ENCODE data around the gene MEOX1. TPM values are rescaled to one million over a fixed set of nuclear protein-coding genes. Genes with fewer than 3 reads are reported as not detected.

Gene MEOX1
- total RNA-seq, 4 donors from 2014 or later = 6.6 to 16.1 (median 12.9) TPM

DNA sequence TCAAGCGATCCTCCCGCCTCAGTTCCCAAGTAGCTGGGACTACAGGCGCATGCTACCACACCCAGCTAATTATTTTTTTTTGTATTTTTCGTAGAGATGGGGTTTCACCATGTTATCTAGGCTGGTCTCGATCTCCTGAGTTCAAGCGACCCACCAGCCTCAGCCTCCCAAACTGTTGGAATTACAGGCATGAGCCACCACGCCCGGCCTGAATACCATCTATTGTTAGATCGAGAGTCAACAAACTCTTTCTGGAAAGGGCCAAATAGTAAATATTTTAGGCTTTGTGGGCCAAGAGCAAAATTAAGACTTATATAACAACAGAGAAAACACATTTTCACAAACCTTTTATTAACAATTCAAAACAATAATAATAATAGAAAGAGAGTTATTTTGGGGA, 41.6 kb downstream of the MEOX1 start:
- WGBS = 90% methylated on average over 9 of the region's 9 CpGs
- no peak overlapping the region for H3K27ac ChIP-seq (replicated peaks in 1 of 4)
- intact Hi-C loops (cut with DNase I) = no loop called here
- no peak overlapping the region for H3K4me3 ChIP-seq
- TF ChIP-seq POLR2AphosphoS5 (IDR thresholded peaks at IDR 0.05) (no peak), EP300 (IDR thresholded peaks at IDR 0.05) (no peak), POLR2A (IDR thresholded peaks at IDR 0.05; ENCODE audit: low read depth) (no peak)
- TF ChIP-seq, protein P1, sequence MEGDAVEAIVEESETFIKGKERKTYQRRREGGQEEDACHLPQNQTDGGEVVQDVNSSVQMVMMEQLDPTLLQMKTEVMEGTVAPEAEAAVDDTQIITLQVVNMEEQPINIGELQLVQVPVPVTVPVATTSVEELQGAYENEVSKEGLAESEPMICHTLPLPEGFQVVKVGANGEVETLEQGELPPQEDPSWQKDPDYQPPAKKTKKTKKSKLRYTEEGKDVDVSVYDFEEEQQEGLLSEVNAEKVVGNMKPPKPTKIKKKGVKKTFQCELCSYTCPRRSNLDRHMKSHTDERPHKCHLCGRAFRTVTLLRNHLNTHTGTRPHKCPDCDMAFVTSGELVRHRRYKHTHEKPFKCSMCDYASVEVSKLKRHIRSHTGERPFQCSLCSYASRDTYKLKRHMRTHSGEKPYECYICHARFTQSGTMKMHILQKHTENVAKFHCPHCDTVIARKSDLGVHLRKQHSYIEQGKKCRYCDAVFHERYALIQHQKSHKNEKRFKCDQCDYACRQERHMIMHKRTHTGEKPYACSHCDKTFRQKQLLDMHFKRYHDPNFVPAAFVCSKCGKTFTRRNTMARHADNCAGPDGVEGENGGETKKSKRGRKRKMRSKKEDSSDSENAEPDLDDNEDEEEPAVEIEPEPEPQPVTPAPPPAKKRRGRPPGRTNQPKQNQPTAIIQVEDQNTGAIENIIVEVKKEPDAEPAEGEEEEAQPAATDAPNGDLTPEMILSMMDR (IDR thresholded peaks at IDR 0.05) = no peak
- H3K4me1 ChIP-seq = peaks cover 0 to 5% (median 0%) of the 10 kb centered on the region in 4 donors
- peaks cover 0 to 5% (median 0%) of the 10 kb centered on the region in 4 donors for H3K27me3 ChIP-seq
- no peaks in the 10 kb centered on the region for H3K9me3 ChIP-seq
- DNase-seq (ENCODE audit: extremely low spot score) = no peak
- H3K36me3 ChIP-seq = no peaks in the 10 kb centered on the region

DNA sequence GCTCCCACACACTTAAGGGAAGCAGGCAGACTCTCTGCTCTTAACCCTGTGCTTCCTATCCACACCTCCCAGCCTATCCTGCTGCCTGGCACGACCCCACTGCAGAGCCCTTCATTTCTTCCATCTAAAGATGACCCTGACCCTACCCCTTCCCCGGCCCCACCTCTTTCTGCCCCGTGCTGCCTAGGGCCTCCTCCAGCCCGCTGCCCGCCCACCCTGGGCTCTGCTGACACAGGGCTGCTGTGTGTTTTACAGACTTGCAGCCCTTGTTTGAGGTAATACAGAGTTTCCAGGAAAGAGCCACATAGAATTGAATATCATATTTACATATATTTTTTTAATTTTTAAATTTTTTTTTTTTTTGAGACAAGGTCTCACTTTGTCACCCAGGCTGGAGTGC, 42.0 kb downstream of the MEOX1 start:
- Histone ChIP-seq H3K36me3 (no peaks in the 10 kb centered on the region), H3K27me3 (peaks cover 0 to 5% (median 0%) of the 10 kb centered on the region in 4 donors), H3K4me3 (no peak overlapping the region), H3K4me1 (peaks cover 0 to 8% (median 2%) of the 10 kb centered on the region in 4 donors), H3K27ac (replicated peaks in 1 of 4) (no peak overlapping the region), H3K9me3 (no peaks in the 10 kb centered on the region)
- 85% methylated on average over 5 of the region's 5 CpGs for WGBS
- no peak for DNase-seq (ENCODE audit: extremely low spot score)
- intact Hi-C loops (cut with DNase I) = no loop called here
- TF ChIP-seq, protein P1 (IDR thresholded peaks at IDR 0.05) = no peak
- TF ChIP-seq POLR2A (IDR thresholded peaks at IDR 0.05; ENCODE audit: low read depth) (no peak), POLR2AphosphoS5 (IDR thresholded peaks at IDR 0.05) (no peak), EP300 (IDR thresholded peaks at IDR 0.05) (no peak)

DNA sequence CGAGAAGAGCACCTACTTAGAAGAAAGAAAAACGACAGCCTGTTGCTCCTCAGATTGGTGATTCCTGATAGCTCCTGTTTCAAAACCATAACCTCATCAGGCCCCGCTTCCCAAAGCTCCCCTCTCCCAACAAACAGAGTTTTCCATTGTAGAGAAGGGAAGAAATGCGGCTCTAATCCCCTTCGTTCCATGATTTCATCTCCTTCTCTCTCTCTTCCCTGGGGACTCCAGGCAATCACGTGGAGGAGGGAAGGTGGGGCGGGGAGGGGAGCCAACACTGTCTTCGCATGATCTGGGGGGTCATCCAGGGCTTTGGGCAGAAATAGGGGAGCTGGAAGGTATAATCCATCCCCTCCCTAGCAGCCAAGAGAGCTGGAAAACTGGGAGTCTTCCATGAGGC, 43.4 kb downstream of the MEOX1 start:
- DNase-seq (ENCODE audit: extremely low spot score) = no peak
- H3K9me3 ChIP-seq = no peaks in the 10 kb centered on the region
- no peak for TF ChIP-seq POLR2AphosphoS5 (IDR thresholded peaks at IDR 0.05)
- no peak overlapping the region for H3K4me3 ChIP-seq
- peaks cover 0 to 19% (median 12%) of the 10 kb centered on the region in 4 donors for H3K4me1 ChIP-seq
- peaks cover 0 to 11% (median 2%) of the 10 kb centered on the region in 4 donors for H3K27me3 ChIP-seq
- intact Hi-C loops (cut with DNase I) = no loop called here
- H3K27ac ChIP-seq (replicated peaks in 1 of 4) = no peak overlapping the region
- no peaks in the 10 kb centered on the region for H3K36me3 ChIP-seq
- WGBS = 80% methylated on average over 6 of the region's 8 CpGs

DNA sequence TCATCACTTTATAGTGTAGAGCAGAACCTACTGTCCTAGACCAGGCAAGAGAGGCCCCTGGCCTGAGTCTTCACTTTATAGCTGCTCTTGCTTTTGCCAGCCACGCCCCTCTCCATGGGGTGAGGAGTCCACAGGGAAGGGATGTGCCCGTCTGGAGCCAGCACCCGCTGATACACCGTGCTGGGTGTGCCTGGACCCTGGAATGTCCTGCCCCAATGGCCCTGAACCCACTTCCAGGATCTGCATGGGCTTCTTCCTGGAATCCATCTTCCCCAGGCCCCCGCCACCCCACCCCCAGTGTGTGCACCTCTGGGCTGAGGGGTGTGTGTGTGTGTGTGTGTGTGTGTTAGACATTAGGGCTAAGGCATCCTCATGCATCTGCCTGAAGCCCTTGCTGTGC, 44.9 kb downstream of the MEOX1 start:
- 90% methylated on average over 5 of the region's 5 CpGs for WGBS
- no peak for DNase-seq (ENCODE audit: extremely low spot score)
- Histone ChIP-seq H3K4me1 (peaks cover 0 to 19% (median 12%) of the 10 kb centered on the region in 4 donors), H3K9me3 (no peaks in the 10 kb centered on the region), H3K4me3 (no peak overlapping the region), H3K36me3 (no peaks in the 10 kb centered on the region), H3K27ac (replicated peaks in 1 of 4) (no peak overlapping the region), H3K27me3 (peaks cover 0 to 7% (median 2%) of the 10 kb centered on the region in 4 donors)
- intact Hi-C loops (cut with DNase I) = no loop called here
- TF ChIP-seq POLR2AphosphoS5 (IDR thresholded peaks at IDR 0.05) = no peak
- TF ChIP-seq, protein P1 (IDR thresholded peaks at IDR 0.05) = no peak
- TF ChIP-seq POLR2A (IDR thresholded peaks at IDR 0.05; ENCODE audit: low read depth) = no peak
- TF ChIP-seq EP300 (IDR thresholded peaks at IDR 0.05) = no peak

DNA sequence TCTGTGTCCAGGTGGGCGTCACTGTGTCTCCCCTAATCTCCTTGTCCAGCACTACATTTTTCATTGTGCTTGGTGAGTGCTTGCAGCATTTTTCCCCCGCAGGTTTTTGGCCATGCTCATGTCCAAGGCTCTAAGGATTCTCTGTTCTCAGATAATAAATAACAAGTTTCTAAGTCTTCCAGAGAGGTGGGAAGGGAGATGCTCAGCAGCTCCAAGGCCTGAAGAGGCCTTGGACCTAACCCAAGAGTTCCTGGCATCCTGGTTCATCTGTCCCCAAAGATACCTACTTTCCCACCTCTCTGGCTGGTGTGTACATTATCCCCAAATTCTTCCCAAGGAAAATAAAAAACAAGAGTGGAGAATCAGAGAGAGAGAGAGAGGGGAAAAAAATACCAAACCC, 45.3 kb downstream of the MEOX1 start:
- no peaks in the 10 kb centered on the region for H3K36me3 ChIP-seq
- DNase-seq (ENCODE audit: extremely low spot score) = no peak
- H3K27me3 ChIP-seq = peaks cover 0 to 7% (median 2%) of the 10 kb centered on the region in 4 donors
- no peak for TF ChIP-seq POLR2A (IDR thresholded peaks at IDR 0.05; ENCODE audit: low read depth)
- TF ChIP-seq POLR2AphosphoS5 (IDR thresholded peaks at IDR 0.05) = no peak
- TF ChIP-seq, protein P1 (IDR thresholded peaks at IDR 0.05) = no peak
- no peak for TF ChIP-seq EP300 (IDR thresholded peaks at IDR 0.05)
- peaks cover 0 to 19% (median 12%) of the 10 kb centered on the region in 4 donors for H3K4me1 ChIP-seq
- no peaks in the 10 kb centered on the region for H3K9me3 ChIP-seq
- 62% methylated on average over 2 of the region's 2 CpGs for WGBS
- no peak overlapping the region for H3K27ac ChIP-seq (replicated peaks in 1 of 4)
- H3K4me3 ChIP-seq = no peak overlapping the region
- intact Hi-C loops (cut with DNase I) = no loop called here
